Measurements from ENCODE around the gene ALOX15B. TPM values are rescaled to one million over a fixed set of nuclear protein-coding genes. Genes with fewer than 3 reads are reported as not detected.

Gene ALOX15B
- total and polyA plus RNA-seq, 10 of the 15 experiments (the other 5 are each of a cell fraction or from before 2014, with no cell fraction given) = 0.01 TPM; not detected in 9

DNA sequence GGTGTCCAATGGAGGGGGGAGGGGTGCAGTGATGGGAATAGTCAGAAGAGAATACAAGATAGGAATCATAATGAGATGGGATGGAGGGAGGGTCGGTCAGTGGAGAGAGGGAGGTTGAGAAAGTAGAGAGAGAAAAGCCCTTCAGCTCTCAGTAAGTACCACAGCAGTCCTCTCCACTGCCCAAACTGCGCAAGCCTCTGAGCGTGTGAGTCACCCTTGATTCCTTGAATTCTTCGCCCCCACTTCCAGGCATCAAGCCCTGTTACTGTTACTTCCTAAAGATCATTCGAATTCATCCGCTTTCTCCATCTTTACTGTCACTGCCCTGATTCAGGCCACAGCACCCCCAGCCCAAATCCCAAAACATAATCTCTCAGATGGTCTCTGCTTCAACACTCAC, 34.0 kb upstream of the ALOX15B start:
- no TSS peak for BruUV-seq (replicated peaks)
- Histone ChIP-seq H3K27me3 (replicated peaks in 1 of 2; ENCODE audit: control insufficient read depth in 2 of 2, insufficient read depth in 2 of 2, low read length in 1 of 2) (peaks cover 3 to 5% of the 10 kb centered on the region in 2 experiments), H3K27ac (ENCODE audit: control insufficient read depth, insufficient read depth) (no peak overlapping the region), H3K4me2 (ENCODE audit: control insufficient read depth, insufficient read depth) (no peak overlapping the region), H3K9ac (ENCODE audit: control insufficient read depth, insufficient read depth, low read length) (no peak overlapping the region), H3K79me2 (ENCODE audit: control insufficient read depth, insufficient read depth, low read length) (no peaks in the 10 kb centered on the region), H2AFZ (ENCODE audit: control insufficient read depth, low read depth, low read length) (no peak overlapping the region), H3K4me1 (ENCODE audit: control insufficient read depth, insufficient read depth, low read length) (peaks cover 6% of the 10 kb centered on the region), H3K4me3 (no peak overlapping the region), H3K36me3 (ENCODE audit: control insufficient read depth in 2 of 2, insufficient read depth in 2 of 2, low read length in 1 of 2) (no peaks in the 10 kb centered on the region), H4K20me1 (ENCODE audit: control insufficient read depth, insufficient read depth) (no peaks in the 10 kb centered on the region), H3K9me3 (replicated peaks; ENCODE audit: control insufficient read depth, insufficient read depth, low read length) (no peaks in the 10 kb centered on the region)
- ChIA-PET CTCF (interaction anchor here (0.7 to 1.8 kb wide), 4 partner anchors 13 to 142 kb away, joined by 3 to 8 read pairs (median 4); no protein-coding TSS in a partner anchor), SMC1A (ENCODE audit: uncharacterized antibody, unreplicated experiment) (no interaction called here), RAD21 (ENCODE audit: unreplicated experiment) (no interaction called here), POLR2A (no interaction called here)
- in situ Hi-C loops (cut with MboI) = no loop called here
- FAIRE-seq (no peak), DNase-seq (ENCODE audit: low read depth, low spot score) (no peak), ATAC-seq (no peak)
- TF ChIP-seq SUZ12 (IDR thresholded peaks at IDR 0.05; ENCODE audit: unreplicated experiment) (no peak), JUND (IDR thresholded peaks at IDR 0.05; ENCODE audit: low read depth, low read length) (no peak)
- intact Hi-C loops (cut with micrococcal nuclease; ENCODE audit: unreplicated experiment) = no loop called here
- 48% methylated on average over 6 of the region's 6 CpGs for WGBS (ENCODE audit: insufficient coverage, insufficient replicate concordance, low lambda C conversion rate, missing lambda C conversion rate)

DNA sequence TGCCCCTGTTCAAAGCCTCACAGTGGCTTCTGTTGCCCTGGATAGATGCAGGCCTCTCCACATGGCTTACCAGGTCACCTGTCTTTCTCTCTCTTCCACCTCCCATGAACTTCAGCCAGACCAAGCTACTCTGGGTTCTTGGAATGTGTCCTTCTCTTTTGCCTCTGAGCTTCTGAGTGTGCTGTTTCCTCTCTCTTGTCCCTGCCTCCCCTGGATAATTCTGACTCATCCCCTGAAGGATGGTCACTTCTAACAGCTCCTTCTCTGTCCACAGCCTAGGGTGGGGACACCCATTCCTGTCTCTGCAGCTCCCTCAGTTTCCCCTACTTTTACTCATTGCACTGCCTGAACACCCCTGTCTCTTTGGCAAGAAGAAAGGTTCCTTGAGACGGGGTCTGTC, 33.5 kb upstream of the ALOX15B start:
- no peak overlapping the region for H3K9ac ChIP-seq (ENCODE audit: control insufficient read depth, insufficient read depth, low read length)
- ChIA-PET POLR2A (no interaction called here), RAD21 (ENCODE audit: unreplicated experiment) (no interaction called here), SMC1A (ENCODE audit: uncharacterized antibody, unreplicated experiment) (no interaction called here), CTCF (interaction anchor here (1.1 to 1.8 kb wide), 2 partner anchors 13 to 142 kb away, joined by 3 to 8 read pairs; no protein-coding TSS in a partner anchor)
- no peak overlapping the region for H3K4me3 ChIP-seq
- DNase-seq (ENCODE audit: low read depth, low spot score) (no peak), FAIRE-seq (no peak), ATAC-seq (no peak)
- H3K79me2 ChIP-seq (ENCODE audit: control insufficient read depth, insufficient read depth, low read length) = no peaks in the 10 kb centered on the region
- in situ Hi-C loops (cut with MboI) = no loop called here
- WGBS (ENCODE audit: insufficient coverage, insufficient replicate concordance, low lambda C conversion rate, missing lambda C conversion rate) = 77% methylated on average over 1 of the region's 1 CpG
- no peak overlapping the region for H3K27ac ChIP-seq (ENCODE audit: control insufficient read depth, insufficient read depth)
- no peaks in the 10 kb centered on the region for H4K20me1 ChIP-seq (ENCODE audit: control insufficient read depth, insufficient read depth)
- no TSS peak for BruUV-seq (replicated peaks)
- no peaks in the 10 kb centered on the region for H3K9me3 ChIP-seq (replicated peaks; ENCODE audit: control insufficient read depth, insufficient read depth, low read length)
- no peaks in the 10 kb centered on the region for H3K36me3 ChIP-seq (ENCODE audit: control insufficient read depth in 2 of 2, insufficient read depth in 2 of 2, low read length in 1 of 2)
- no peak overlapping the region for H2AFZ ChIP-seq (ENCODE audit: control insufficient read depth, low read depth, low read length)
- H3K4me2 ChIP-seq (ENCODE audit: control insufficient read depth, insufficient read depth) = no peak overlapping the region
- intact Hi-C loops (cut with micrococcal nuclease; ENCODE audit: unreplicated experiment) = no loop called here
- H3K4me1 ChIP-seq (ENCODE audit: control insufficient read depth, insufficient read depth, low read length) = peaks cover 6% of the 10 kb centered on the region
- peaks cover 3 to 5% of the 10 kb centered on the region in 2 experiments for H3K27me3 ChIP-seq (replicated peaks in 1 of 2; ENCODE audit: control insufficient read depth in 2 of 2, insufficient read depth in 2 of 2, low read length in 1 of 2)
- TF ChIP-seq NR2C2 (IDR thresholded peaks at IDR 0.05; ENCODE audit: borderline replicate concordance, control insufficient read depth, insufficient read length, low read depth) (no peak), SP1 (IDR thresholded peaks at IDR 0.05; ENCODE audit: low read depth, low read length) (no peak), ZNF217 (IDR thresholded peaks at IDR 0.05) (no peak), MTA3 (IDR thresholded peaks at IDR 0.05; ENCODE audit: borderline replicate concordance, low read length) (no peak), STAT3 (IDR thresholded peaks at IDR 0.05; ENCODE audit: low read depth, low read length) (no peak), WRNIP1 (IDR thresholded peaks at IDR 0.05; ENCODE audit: borderline replicate concordance, low read depth, low read length) (no peak)
- TF ChIP-seq, protein P1, sequence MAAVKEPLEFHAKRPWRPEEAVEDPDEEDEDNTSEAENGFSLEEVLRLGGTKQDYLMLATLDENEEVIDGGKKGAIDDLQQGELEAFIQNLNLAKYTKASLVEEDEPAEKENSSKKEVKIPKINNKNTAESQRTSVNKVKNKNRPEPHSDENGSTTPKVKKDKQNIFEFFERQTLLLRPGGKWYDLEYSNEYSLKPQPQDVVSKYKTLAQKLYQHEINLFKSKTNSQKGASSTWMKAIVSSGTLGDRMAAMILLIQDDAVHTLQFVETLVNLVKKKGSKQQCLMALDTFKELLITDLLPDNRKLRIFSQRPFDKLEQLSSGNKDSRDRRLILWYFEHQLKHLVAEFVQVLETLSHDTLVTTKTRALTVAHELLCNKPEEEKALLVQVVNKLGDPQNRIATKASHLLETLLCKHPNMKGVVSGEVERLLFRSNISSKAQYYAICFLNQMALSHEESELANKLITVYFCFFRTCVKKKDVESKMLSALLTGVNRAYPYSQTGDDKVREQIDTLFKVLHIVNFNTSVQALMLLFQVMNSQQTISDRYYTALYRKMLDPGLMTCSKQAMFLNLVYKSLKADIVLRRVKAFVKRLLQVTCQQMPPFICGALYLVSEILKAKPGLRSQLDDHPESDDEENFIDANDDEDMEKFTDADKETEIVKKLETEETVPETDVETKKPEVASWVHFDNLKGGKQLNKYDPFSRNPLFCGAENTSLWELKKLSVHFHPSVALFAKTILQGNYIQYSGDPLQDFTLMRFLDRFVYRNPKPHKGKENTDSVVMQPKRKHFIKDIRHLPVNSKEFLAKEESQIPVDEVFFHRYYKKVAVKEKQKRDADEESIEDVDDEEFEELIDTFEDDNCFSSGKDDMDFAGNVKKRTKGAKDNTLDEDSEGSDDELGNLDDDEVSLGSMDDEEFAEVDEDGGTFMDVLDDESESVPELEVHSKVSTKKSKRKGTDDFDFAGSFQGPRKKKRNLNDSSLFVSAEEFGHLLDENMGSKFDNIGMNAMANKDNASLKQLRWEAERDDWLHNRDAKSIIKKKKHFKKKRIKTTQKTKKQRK (IDR thresholded peaks at IDR 0.05; ENCODE audit: low read depth, low read length) = no peak
- TF ChIP-seq, protein P2, sequence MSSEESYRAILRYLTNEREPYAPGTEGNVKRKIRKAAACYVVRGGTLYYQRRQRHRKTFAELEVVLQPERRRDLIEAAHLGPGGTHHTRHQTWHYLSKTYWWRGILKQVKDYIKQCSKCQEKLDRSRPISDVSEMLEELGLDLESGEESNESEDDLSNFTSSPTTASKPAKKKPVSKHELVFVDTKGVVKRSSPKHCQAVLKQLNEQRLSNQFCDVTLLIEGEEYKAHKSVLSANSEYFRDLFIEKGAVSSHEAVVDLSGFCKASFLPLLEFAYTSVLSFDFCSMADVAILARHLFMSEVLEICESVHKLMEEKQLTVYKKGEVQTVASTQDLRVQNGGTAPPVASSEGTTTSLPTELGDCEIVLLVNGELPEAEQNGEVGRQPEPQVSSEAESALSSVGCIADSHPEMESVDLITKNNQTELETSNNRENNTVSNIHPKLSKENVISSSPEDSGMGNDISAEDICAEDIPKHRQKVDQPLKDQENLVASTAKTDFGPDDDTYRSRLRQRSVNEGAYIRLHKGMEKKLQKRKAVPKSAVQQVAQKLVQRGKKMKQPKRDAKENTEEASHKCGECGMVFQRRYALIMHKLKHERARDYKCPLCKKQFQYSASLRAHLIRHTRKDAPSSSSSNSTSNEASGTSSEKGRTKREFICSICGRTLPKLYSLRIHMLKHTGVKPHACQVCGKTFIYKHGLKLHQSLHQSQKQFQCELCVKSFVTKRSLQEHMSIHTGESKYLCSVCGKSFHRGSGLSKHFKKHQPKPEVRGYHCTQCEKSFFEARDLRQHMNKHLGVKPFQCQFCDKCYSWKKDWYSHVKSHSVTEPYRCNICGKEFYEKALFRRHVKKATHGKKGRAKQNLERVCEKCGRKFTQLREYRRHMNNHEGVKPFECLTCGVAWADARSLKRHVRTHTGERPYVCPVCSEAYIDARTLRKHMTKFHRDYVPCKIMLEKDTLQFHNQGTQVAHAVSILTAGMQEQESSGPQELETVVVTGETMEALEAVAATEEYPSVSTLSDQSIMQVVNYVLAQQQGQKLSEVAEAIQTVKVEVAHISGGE (CRISPR knock-in tag; IDR thresholded peaks at IDR 0.05) = no peak
